Measurements from ENCODE around the gene PRKN. TPM values are rescaled to one million over a fixed set of nuclear protein-coding genes. Genes with fewer than 3 reads are reported as not detected.
A peak's percentile ranks its signal among the peaks of the same experiment; 100 is the strongest.

Gene PRKN
- total RNA-seq, 1 donor from 2014 or later: 5.1 TPM

- TF ChIP-seq, protein P1, sequence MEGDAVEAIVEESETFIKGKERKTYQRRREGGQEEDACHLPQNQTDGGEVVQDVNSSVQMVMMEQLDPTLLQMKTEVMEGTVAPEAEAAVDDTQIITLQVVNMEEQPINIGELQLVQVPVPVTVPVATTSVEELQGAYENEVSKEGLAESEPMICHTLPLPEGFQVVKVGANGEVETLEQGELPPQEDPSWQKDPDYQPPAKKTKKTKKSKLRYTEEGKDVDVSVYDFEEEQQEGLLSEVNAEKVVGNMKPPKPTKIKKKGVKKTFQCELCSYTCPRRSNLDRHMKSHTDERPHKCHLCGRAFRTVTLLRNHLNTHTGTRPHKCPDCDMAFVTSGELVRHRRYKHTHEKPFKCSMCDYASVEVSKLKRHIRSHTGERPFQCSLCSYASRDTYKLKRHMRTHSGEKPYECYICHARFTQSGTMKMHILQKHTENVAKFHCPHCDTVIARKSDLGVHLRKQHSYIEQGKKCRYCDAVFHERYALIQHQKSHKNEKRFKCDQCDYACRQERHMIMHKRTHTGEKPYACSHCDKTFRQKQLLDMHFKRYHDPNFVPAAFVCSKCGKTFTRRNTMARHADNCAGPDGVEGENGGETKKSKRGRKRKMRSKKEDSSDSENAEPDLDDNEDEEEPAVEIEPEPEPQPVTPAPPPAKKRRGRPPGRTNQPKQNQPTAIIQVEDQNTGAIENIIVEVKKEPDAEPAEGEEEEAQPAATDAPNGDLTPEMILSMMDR (IDR thresholded peaks at IDR 0.05; ENCODE audit: unreplicated experiment): no peak
- peaks cover 4% of the 10 kb centered on the region for H3K4me1 Mint-ChIP-seq (ENCODE audit: unreplicated experiment)
- H3K4me3 Mint-ChIP-seq (ENCODE audit: unreplicated experiment): no peak overlapping the region
- no peaks in the 10 kb centered on the region for H3K27me3 Mint-ChIP-seq (ENCODE audit: unreplicated experiment)
- no peak for DNase-seq (ENCODE audit: low spot score)
- H3K36me3 Mint-ChIP-seq (ENCODE audit: low read depth, unreplicated experiment): peaks cover 4% of the 10 kb centered on the region
- peaks cover 4% of the 10 kb centered on the region for H3K9me3 Mint-ChIP-seq (ENCODE audit: unreplicated experiment)
- no peak overlapping the region for H3K27ac Mint-ChIP-seq (ENCODE audit: unreplicated experiment)
Measured at GRCh38 chr6:161360520-161360919, 1367.0 kb downstream of the PRKN start.

GRCh38 chr6:161359618-161359945 lies 1368.0 kb downstream of the PRKN start:
- Mint-ChIP-seq H3K9me3 (ENCODE audit: unreplicated experiment) (peaks cover 4% of the 10 kb centered on the region), H3K4me3 (ENCODE audit: unreplicated experiment) (no peak overlapping the region), H3K27ac (ENCODE audit: unreplicated experiment) (no peak overlapping the region), H3K27me3 (ENCODE audit: unreplicated experiment) (no peaks in the 10 kb centered on the region), H3K36me3 (ENCODE audit: low read depth, unreplicated experiment) (peaks cover 4% of the 10 kb centered on the region), H3K4me1 (ENCODE audit: unreplicated experiment) (peaks cover 4% of the 10 kb centered on the region)
- TF ChIP-seq, protein P1 (IDR thresholded peaks at IDR 0.05; ENCODE audit: unreplicated experiment): no peak
- DNase-seq (ENCODE audit: low spot score): no peak

- no peak overlapping the region for H3K4me3 Mint-ChIP-seq (ENCODE audit: unreplicated experiment)
- no peak for DNase-seq (ENCODE audit: low spot score)
- H3K9me3 Mint-ChIP-seq (ENCODE audit: unreplicated experiment): no peaks in the 10 kb centered on the region
- H3K36me3 Mint-ChIP-seq (ENCODE audit: low read depth, unreplicated experiment): no peaks in the 10 kb centered on the region
- TF ChIP-seq, protein P1 (IDR thresholded peaks at IDR 0.05; ENCODE audit: unreplicated experiment): no peak
- H3K4me1 Mint-ChIP-seq (ENCODE audit: unreplicated experiment): peaks cover 4% of the 10 kb centered on the region
- peaks cover 1% of the 10 kb centered on the region for H3K27me3 Mint-ChIP-seq (ENCODE audit: unreplicated experiment)
- H3K27ac Mint-ChIP-seq (ENCODE audit: unreplicated experiment): no peak overlapping the region
Measured at GRCh38 chr6:161356167-161356854, 1371.3 kb downstream of the PRKN start.

GRCh38 chr6:161355696-161356095 lies 1371.9 kb downstream of the PRKN start:
- TF ChIP-seq, protein P1 (IDR thresholded peaks at IDR 0.05; ENCODE audit: unreplicated experiment): no peak
- no peaks in the 10 kb centered on the region for H3K36me3 Mint-ChIP-seq (ENCODE audit: low read depth, unreplicated experiment)
- H3K27ac Mint-ChIP-seq (ENCODE audit: unreplicated experiment): peak overlapping the region; percentile 3
- H3K9me3 Mint-ChIP-seq (ENCODE audit: unreplicated experiment): no peaks in the 10 kb centered on the region
- no peak overlapping the region for H3K4me3 Mint-ChIP-seq (ENCODE audit: unreplicated experiment)
- peaks cover 1% of the 10 kb centered on the region for H3K27me3 Mint-ChIP-seq (ENCODE audit: unreplicated experiment)
- peaks cover 4% of the 10 kb centered on the region for H3K4me1 Mint-ChIP-seq (ENCODE audit: unreplicated experiment)
- DNase-seq (ENCODE audit: low spot score): no peak

DNA sequence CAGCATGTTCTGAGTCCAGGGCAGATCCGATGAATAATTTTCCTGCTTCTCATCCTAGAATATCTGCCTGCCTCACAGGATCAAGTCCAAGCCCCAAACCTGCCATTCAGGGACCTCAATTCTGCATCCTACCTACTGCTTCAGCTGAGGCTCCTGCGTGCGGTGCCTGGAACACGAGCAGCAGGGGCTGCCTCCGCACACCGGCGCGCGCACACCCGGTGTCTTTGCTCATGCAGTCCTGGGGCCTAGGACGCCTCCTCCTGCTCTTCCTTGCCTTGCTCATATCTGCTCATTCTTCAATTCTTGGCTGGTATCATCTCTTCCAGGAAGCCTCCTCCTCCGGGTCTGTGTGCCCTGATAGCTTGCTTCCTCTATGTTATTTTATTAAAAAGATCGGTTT lies 1372.6 kb downstream of the PRKN start:
- peaks cover 1% of the 10 kb centered on the region for H3K27me3 Mint-ChIP-seq (ENCODE audit: unreplicated experiment)
- H3K27ac Mint-ChIP-seq (ENCODE audit: unreplicated experiment): no peak overlapping the region
- peaks cover 4% of the 10 kb centered on the region for H3K4me1 Mint-ChIP-seq (ENCODE audit: unreplicated experiment)
- no peak overlapping the region for H3K4me3 Mint-ChIP-seq (ENCODE audit: unreplicated experiment)
- H3K9me3 Mint-ChIP-seq (ENCODE audit: unreplicated experiment): no peaks in the 10 kb centered on the region
- no peaks in the 10 kb centered on the region for H3K36me3 Mint-ChIP-seq (ENCODE audit: low read depth, unreplicated experiment)
- DNase-seq (ENCODE audit: low spot score): no peak
- TF ChIP-seq, protein P1 (IDR thresholded peaks at IDR 0.05; ENCODE audit: unreplicated experiment): no peak
